Measurements from ENCODE around the gene PDZD2.

DNA sequence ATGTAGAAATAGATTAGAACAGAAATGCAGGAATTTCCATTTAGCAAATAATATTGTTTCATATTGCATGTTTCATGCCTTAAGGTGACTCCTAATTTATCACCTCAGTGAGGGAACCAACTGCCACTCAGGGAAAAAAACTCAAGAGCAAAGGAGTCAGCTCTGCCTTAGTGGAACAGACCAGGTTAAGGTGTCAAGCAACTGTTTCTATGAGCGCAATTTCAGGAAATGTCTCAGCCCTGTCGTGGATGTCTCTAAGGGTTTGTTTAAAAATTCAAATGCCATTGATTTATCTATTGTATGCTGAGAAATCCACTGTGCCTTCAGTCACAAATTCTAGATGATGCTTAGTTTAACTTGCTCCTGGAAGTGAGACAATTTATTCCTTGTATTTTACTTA is 34.7 kb upstream of the PDZD2 start:
- TF ChIP-seq POLR2A (IDR thresholded peaks at IDR 0.05): no peak
- TF ChIP-seq, protein P1, sequence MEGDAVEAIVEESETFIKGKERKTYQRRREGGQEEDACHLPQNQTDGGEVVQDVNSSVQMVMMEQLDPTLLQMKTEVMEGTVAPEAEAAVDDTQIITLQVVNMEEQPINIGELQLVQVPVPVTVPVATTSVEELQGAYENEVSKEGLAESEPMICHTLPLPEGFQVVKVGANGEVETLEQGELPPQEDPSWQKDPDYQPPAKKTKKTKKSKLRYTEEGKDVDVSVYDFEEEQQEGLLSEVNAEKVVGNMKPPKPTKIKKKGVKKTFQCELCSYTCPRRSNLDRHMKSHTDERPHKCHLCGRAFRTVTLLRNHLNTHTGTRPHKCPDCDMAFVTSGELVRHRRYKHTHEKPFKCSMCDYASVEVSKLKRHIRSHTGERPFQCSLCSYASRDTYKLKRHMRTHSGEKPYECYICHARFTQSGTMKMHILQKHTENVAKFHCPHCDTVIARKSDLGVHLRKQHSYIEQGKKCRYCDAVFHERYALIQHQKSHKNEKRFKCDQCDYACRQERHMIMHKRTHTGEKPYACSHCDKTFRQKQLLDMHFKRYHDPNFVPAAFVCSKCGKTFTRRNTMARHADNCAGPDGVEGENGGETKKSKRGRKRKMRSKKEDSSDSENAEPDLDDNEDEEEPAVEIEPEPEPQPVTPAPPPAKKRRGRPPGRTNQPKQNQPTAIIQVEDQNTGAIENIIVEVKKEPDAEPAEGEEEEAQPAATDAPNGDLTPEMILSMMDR (IDR thresholded peaks at IDR 0.05): no peak
